GM23248 (cell line): Measurements from ENCODE around the gene LDLRAD4. TPM values are rescaled to one million over a fixed set of nuclear protein-coding genes. Genes with fewer than 3 reads are reported as not detected.

ENCODE experiments used
- DNase-seq: peaks from one replicate; pipeline ENCODE4 v3.0.0-alpha.2; 2015
- H2AFZ ChIP-seq: fragments of 200-600 bp; sonication (generic); 2 replicates; pipeline ENCODE4 v1.6.1; 2016; ENCODE audit warnings: antibody characterized with exemption
- H3F3A ChIP-seq: fragments of 200-600 bp; sonication (generic); 2 replicates; pipeline ENCODE4 v1.6.1; 2016; ENCODE audit warnings: mild to moderate bottlenecking, antibody characterized with exemption, mixed run types; ENCODE audit not compliant: insufficient read depth
- H3K27ac ChIP-seq: fragments of 200-600 bp; sonication (generic); 2 replicates; pipeline ENCODE4 v1.5.1; 2016; ENCODE audit warnings: mild to moderate bottlenecking
- H3K27me3 ChIP-seq: fragments of 200-600 bp; sonication (generic); replicated peaks from 2 replicates; pipeline ENCODE4 v1.6.1; 2016; ENCODE audit warnings: mild to moderate bottlenecking; ENCODE audit not compliant: insufficient read depth
- H3K36me3 ChIP-seq: fragments of 200-600 bp; sonication (generic); 2 replicates; pipeline ENCODE4 v1.6.1; 2016; ENCODE audit warnings: low read depth, mild to moderate bottlenecking
- H3K4me1 ChIP-seq: fragments of 200-600 bp; sonication (generic); 2 replicates; pipeline ENCODE4 v1.6.1; 2016; ENCODE audit warnings: mild to moderate bottlenecking; ENCODE audit not compliant: insufficient read depth
- H3K4me2 ChIP-seq: fragments of 200-600 bp; sonication (generic); one replicate; pipeline ENCODE4 v1.6.1; 2016; ENCODE audit warnings: mild to moderate bottlenecking; ENCODE audit not compliant: unreplicated experiment
- H3K4me3 ChIP-seq: fragments of 200-600 bp; sonication (generic); 2 replicates; pipeline ENCODE4 v1.5.1; 2016; ENCODE audit warnings: mild to moderate bottlenecking
- H3K79me2 ChIP-seq: fragments of 200-600 bp; sonication (generic); 2 replicates; pipeline ENCODE4 v1.6.1; 2016; ENCODE audit warnings: mild to moderate bottlenecking; ENCODE audit not compliant: insufficient read depth
- H3K9ac ChIP-seq: fragments of 200-600 bp; sonication (generic); 2 replicates; pipeline ENCODE4 v1.6.1; 2016; ENCODE audit warnings: mild to moderate bottlenecking
- H3K9me2 ChIP-seq: fragments of 200-600 bp; sonication (generic); 2 replicates; pipeline ENCODE4 v1.6.1; 2016; ENCODE audit warnings: mixed run types, mild to moderate bottlenecking, moderate library complexity; ENCODE audit not compliant: insufficient read depth
- H3K9me3 ChIP-seq: fragments of 200-600 bp; sonication (generic); one replicate; pipeline ENCODE4 v1.6.1; 2017; ENCODE audit warnings: low read depth
- H4K20me1 ChIP-seq: fragments of 200-600 bp; sonication (generic); 2 replicates; pipeline ENCODE4 v1.6.0; 2016; ENCODE audit not compliant: insufficient read depth
- EZH2 ChIP-seq: fragments of 200-600 bp; sonication (generic); IDR thresholded peaks from 2 replicates; pipeline ENCODE4 v1.6.1; 2018; ENCODE audit warnings: antibody characterized with exemption, mild to moderate bottlenecking; ENCODE audit not compliant: insufficient read depth, poor library complexity, severe bottlenecking
- EZH2phosphoT487 ChIP-seq: fragments of 200-600 bp; sonication (generic); IDR thresholded peaks from 2 replicates; pipeline ENCODE4 v1.6.1; 2018; ENCODE audit warnings: antibody characterized with exemption, moderate library complexity, mild to moderate bottlenecking, low read depth; ENCODE audit not compliant: insufficient read depth
- WGBS, 2 experiments: methylation state at CpG; one replicate each; pipeline ENCODE4 v1.1.6; 2015 to 2017; ENCODE audit warnings: low lambda C conversion rate in 2 of 2, low coverage in 1 of 2; ENCODE audit errors: missing lambda C conversion rate in 2 of 2; 5-methylcytosine and 5-hydroxymethylcytosine counted together
- in situ Hi-C: fragments of 300-500 bp; cut with MboI; formaldehyde crosslinking; loops from 2 replicates; pipeline ENCODE4 v1.15.0; 2020
- polyA plus RNA-seq: library from polyadenylated mRNA; unstranded; fragments of >200 nt; fragmentation: Nextera tagmentation; extraction: Ambion mirVana; gene quantifications from 2 replicates; pipeline ENCODE4 v1.2.1, GENCODE V29; 2016
- total RNA-seq: library from RNA; depleted of rRNA; stranded (reverse); fragments of >200 nt; shearing (Covaris generic); gene quantifications from 2 replicates; pipeline ENCODE4 v1.2.3, GENCODE V29; 2014

The LDLRAD4 gene
- total and polyA plus RNA-seq, 2 experiments from 2014 or later = not detected

GRCh38 chr18:13485182-13485581 lies 266.6 kb downstream of the LDLRAD4 start:
- Histone ChIP-seq H3F3A (no peaks in the 10 kb centered on the region), H3K4me3 (no peak overlapping the region), H3K9ac (no peak overlapping the region), H3K27me3 (0 out of 2 replicates have a peak, but pooled peaks cover 3% of the 10 kb centered on the region), H4K20me1 (no peaks in the 10 kb centered on the region), H3K36me3 (no peaks in the 10 kb centered on the region), H2AFZ (no peak overlapping the region), H3K27ac (no peak overlapping the region), H3K4me1 (no peaks in the 10 kb centered on the region), H3K4me2 (no peak overlapping the region), H3K79me2 (no peaks in the 10 kb centered on the region), H3K9me2 (no peaks in the 10 kb centered on the region), H3K9me3 (no peaks in the 10 kb centered on the region)
- 47 to 56% methylated on average over 6 of the region's 6 CpGs for WGBS, 2 experiments
- DNase-seq = no peak
- in situ Hi-C loops = no loop called here
- no peak for TF ChIP-seq EZH2phosphoT487
- TF ChIP-seq EZH2 = no peak

DNA sequence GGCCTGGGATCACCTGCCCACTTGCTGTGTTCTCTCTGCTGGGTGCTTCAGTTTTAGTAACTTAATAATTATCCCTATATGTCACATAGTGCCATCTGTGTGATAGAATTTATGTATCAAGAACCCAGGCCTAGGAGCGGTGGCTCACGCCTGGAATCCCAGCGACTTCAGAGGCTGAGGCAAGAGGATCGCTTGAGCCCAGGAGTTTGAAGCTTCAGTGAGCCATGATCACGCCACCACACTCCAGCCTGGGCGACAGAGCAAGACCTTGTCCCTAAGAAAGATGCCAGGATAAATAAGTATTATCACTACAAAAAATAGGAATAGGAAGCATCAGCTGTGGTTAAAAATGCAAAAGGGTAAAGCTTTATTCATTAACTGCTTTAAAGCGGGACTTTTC lies 267.0 kb downstream of the LDLRAD4 start:
- 73 to 82% methylated on average over 7 of the region's 7 CpGs for WGBS, 2 experiments
- Histone ChIP-seq H3K9ac (no peak overlapping the region), H3K9me2 (no peaks in the 10 kb centered on the region), H3K9me3 (no peaks in the 10 kb centered on the region), H3K79me2 (no peaks in the 10 kb centered on the region), H3K27ac (no peak overlapping the region), H3K27me3 (0 out of 2 replicates have a peak, but pooled peaks cover 3% of the 10 kb centered on the region), H3K4me1 (no peaks in the 10 kb centered on the region), H3F3A (no peaks in the 10 kb centered on the region), H3K4me2 (no peak overlapping the region), H3K36me3 (no peaks in the 10 kb centered on the region), H4K20me1 (no peaks in the 10 kb centered on the region), H3K4me3 (no peak overlapping the region), H2AFZ (no peak overlapping the region)
- TF ChIP-seq EZH2 (no peak), EZH2phosphoT487 (no peak)
- in situ Hi-C loops = no loop called here
- DNase-seq = no peak

DNA sequence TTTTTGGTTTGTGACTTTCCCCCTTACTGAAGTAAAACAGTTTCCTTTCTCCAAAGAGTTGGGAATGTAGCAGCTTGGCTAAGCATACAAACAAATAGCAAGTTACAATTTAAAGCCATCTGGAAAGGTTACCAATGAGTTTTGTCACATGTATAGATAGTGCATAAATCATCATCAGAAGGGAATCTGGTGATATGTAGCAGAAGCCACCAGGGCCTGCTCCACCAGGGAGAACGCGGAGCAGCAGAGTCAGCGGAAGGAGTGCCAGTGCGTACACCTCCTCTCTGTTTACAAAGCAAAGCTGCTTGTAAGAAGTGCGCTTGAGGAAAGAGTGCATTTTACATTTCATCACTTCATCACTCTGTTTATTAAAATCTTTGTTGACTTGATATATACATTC lies 267.7 kb downstream of the LDLRAD4 start:
- Histone ChIP-seq H4K20me1 (no peaks in the 10 kb centered on the region), H3K27me3 (0 out of 2 replicates have a peak, but pooled peaks cover 3% of the 10 kb centered on the region), H3K4me3 (no peak overlapping the region), H2AFZ (no peak overlapping the region), H3K27ac (no peak overlapping the region), H3K9me3 (no peaks in the 10 kb centered on the region), H3F3A (no peaks in the 10 kb centered on the region), H3K79me2 (no peaks in the 10 kb centered on the region), H3K9me2 (no peaks in the 10 kb centered on the region), H3K4me2 (no peak overlapping the region), H3K4me1 (no peaks in the 10 kb centered on the region), H3K9ac (no peak overlapping the region), H3K36me3 (no peaks in the 10 kb centered on the region)
- in situ Hi-C loops = no loop called here
- WGBS, 2 experiments = 91 to 95% methylated on average over 5 of the region's 5 CpGs
- TF ChIP-seq EZH2phosphoT487 = no peak
- no peak for TF ChIP-seq EZH2
- DNase-seq = no peak

GRCh38 chr18:13486686-13487085 lies 268.1 kb downstream of the LDLRAD4 start:
- in situ Hi-C loops = no loop called here
- Histone ChIP-seq H3K9me3 (no peaks in the 10 kb centered on the region), H3K36me3 (no peaks in the 10 kb centered on the region), H2AFZ (no peak overlapping the region), H3K27me3 (0 out of 2 replicates have a peak, but pooled peaks cover 3% of the 10 kb centered on the region), H3K4me1 (no peaks in the 10 kb centered on the region), H3K4me3 (no peak overlapping the region), H3F3A (no peaks in the 10 kb centered on the region), H3K4me2 (no peak overlapping the region), H3K9ac (no peak overlapping the region), H4K20me1 (no peaks in the 10 kb centered on the region), H3K79me2 (no peaks in the 10 kb centered on the region), H3K9me2 (no peaks in the 10 kb centered on the region), H3K27ac (no peak overlapping the region)
- no peak for DNase-seq
- WGBS, 2 experiments = 61 to 74% methylated on average over 9 of the region's 9 CpGs
- no peak for TF ChIP-seq EZH2phosphoT487
- no peak for TF ChIP-seq EZH2

GRCh38 chr18:13487237-13487636 lies 268.7 kb downstream of the LDLRAD4 start:
- no peaks in the 10 kb centered on the region for H3K79me2 ChIP-seq
- no peak overlapping the region for H2AFZ ChIP-seq
- no peaks in the 10 kb centered on the region for H3K9me2 ChIP-seq
- no peak for DNase-seq
- TF ChIP-seq EZH2 (no peak), EZH2phosphoT487 (no peak)
- 0 out of 2 replicates have a peak, but pooled peaks cover 3% of the 10 kb centered on the region for H3K27me3 ChIP-seq
- no peaks in the 10 kb centered on the region for H3K4me1 ChIP-seq
- in situ Hi-C loops = no loop called here
- H3K4me2 ChIP-seq = no peak overlapping the region
- H3K9me3 ChIP-seq = no peaks in the 10 kb centered on the region
- H3K27ac ChIP-seq = no peak overlapping the region
- H3K4me3 ChIP-seq = no peak overlapping the region
- H3F3A ChIP-seq = no peaks in the 10 kb centered on the region
- no peaks in the 10 kb centered on the region for H4K20me1 ChIP-seq
- no peak overlapping the region for H3K9ac ChIP-seq
- 50 to 59% methylated on average over 7 of the region's 7 CpGs for WGBS, 2 experiments
- H3K36me3 ChIP-seq = no peaks in the 10 kb centered on the region
